ENCODE results near the gene ZNF850.
"Not testable (repeated sequence)": the region's sequence is repeated elsewhere in the genome, so short reads cannot be mapped to it uniquely, and the experiment has no call there.

Gene ZNF850

DNA sequence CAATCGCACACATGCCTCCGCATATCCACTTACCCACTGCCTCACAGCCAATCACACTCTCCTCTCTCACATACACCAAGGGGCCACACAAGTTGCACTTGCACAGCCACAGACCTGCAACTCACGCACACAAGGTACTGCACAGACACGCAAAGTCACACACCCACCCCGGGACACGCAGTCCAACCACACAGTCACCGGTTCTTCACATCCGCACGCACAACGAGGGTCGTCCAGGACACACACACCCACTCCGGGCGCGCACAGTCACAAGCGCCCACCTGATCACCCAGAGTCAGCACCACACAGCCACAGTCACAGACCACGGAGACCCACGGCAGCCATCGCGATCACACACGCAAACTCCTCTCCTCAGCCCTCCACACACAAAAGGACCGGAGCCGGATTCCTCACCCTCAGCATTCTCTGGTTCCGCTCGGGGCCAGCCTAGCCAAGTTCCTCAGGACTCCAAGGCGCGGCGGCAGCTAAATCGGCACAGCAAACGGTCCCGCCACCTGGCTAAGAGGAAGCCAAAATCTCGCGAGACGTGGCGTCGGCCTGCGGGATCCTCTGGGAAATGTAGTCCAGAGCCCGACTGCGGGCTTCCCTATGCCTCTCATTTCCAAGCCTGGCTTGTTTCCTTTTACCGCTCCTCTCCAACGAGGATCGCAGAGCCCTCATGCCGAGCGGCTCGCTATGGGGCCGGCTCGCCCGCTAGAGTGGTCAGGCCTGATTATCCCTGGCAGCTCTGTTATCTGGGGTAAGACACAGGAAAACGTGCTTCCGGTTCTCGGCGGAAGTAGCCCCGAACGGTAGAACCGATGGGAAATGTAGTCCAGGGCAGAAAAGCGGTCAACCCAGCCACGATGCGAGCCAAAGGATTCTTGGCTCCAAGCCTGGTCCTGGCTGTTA, at the start of gene ZNF850:
Gene ZNF850, minus strand, starts transcription at position 497 of the 912 bp plus-strand sequence. CDS start 10,201 bp downstream, outside the sequence.
- Histone ChIP-seq H3K27me3 (ENCODE audit: insufficient read depth, low read length) (no peaks in the 10 kb centered on the region), H3K9me3 (ENCODE audit: low read length) (peaks cover 23% of the 10 kb centered on the region), H2AFZ (ENCODE audit: low read depth, low read length) (peak within 1 kb of the TSS; percentile 53), H3K4me1 (ENCODE audit: insufficient read depth, low read length) (no peaks in the 10 kb centered on the region), H3K36me3 (ENCODE audit: insufficient read depth, low read length) (no peaks in the 10 kb centered on the region), H3K4me3 (ENCODE audit: low read length) (peak within 1 kb of the TSS; percentile 79)

GRCh38 chr19:36821758-36822157, 49.2 kb upstream of the ZNF850 start:
- Histone ChIP-seq H3K9me3 (ENCODE audit: low read length) (peaks cover 76% of the 10 kb centered on the region), H3K4me3 (ENCODE audit: low read length) (no peak overlapping the region), H3K27me3 (ENCODE audit: insufficient read depth, low read length) (no peaks in the 10 kb centered on the region), H2AFZ (ENCODE audit: low read depth, low read length) (no peak overlapping the region), H3K36me3 (ENCODE audit: insufficient read depth, low read length) (peaks cover 72% of the 10 kb centered on the region), H3K4me1 (ENCODE audit: insufficient read depth, low read length) (no peaks in the 10 kb centered on the region)

DNA sequence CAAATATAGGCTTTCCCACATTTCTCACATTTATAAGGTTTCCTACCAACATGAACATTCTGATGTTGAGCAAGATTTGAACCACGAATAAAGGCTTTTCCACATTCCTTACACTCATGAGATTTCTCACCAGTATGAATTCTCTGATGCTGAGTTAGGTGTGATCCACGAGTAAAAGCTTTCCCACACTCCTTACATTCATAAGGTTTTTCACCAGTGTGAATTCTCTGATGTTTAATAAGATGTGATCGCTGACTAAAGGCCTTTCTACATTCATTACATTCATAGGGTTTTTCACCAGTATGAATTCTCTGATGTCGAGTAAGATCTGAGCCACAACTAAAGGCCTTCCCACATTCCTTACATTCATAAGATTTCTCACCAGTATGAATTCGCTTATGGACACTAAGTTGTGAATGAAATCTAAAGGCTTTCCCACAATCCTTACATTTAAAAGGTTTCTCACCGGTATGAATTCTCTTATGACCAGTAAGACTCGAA, 46.6 kb upstream of the ZNF850 start:
- Histone ChIP-seq H3K4me1 (ENCODE audit: insufficient read depth, low read length) (no peaks in the 10 kb centered on the region), H3K9me3 (ENCODE audit: low read length) (peaks cover 70% of the 10 kb centered on the region), H3K27me3 (ENCODE audit: insufficient read depth, low read length) (no peaks in the 10 kb centered on the region), H2AFZ (ENCODE audit: low read depth, low read length) (no peak overlapping the region), H3K4me3 (ENCODE audit: low read length) (no peak overlapping the region), H3K36me3 (ENCODE audit: insufficient read depth, low read length) (peaks cover 54% of the 10 kb centered on the region)

DNA sequence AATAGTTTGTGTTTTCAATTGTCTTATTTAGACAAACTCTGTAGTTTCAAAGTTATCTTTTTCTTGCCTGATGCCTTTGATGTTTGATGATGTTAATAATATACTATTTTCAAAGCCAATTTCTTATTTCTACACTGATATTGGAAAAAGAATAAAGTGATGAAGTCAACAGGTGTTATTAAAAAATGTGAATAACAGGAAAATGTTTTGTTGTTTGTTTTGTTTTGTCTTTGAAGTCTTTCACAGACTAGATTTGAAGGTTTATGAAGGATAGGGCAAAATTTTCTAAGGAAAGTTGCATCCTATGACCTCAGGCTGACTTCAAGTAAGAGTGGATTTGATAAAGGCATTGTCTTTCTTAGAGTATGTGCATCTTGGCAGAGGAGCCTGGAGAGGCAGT, 34.4 kb upstream of the ZNF850 start:
- Histone ChIP-seq H3K4me3 (ENCODE audit: low read length) (no peak overlapping the region), H3K4me1 (ENCODE audit: insufficient read depth, low read length) (no peaks in the 10 kb centered on the region), H3K27me3 (ENCODE audit: insufficient read depth, low read length) (no peaks in the 10 kb centered on the region), H3K9me3 (ENCODE audit: low read length) (peaks cover 2% of the 10 kb centered on the region), H2AFZ (ENCODE audit: low read depth, low read length) (no peak overlapping the region), H3K36me3 (ENCODE audit: insufficient read depth, low read length) (no peaks in the 10 kb centered on the region)

DNA sequence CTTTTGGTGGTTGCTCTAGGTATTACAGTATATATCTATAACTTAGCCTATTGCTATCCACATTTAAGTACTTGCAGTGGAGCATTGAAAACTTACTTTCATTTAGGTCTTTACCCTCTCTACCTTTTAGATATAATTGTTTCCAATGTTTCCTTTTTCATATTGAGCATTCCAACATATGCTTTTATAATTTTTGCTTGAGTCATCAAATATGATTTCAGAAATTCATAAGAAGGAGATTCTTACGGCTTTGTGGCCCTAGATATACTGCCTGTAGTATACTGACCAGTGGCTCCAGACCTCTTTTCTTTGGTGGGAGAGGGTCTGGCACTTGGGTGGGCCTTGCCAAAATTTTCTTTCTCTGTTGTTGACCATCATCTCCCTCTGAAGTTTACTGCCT, 32.8 kb upstream of the ZNF850 start:
- H3K4me3 ChIP-seq (ENCODE audit: low read length) = no peak overlapping the region
- H3K9me3 ChIP-seq (ENCODE audit: low read length) = no peaks in the 10 kb centered on the region
- no peaks in the 10 kb centered on the region for H3K36me3 ChIP-seq (ENCODE audit: insufficient read depth, low read length)
- no peaks in the 10 kb centered on the region for H3K4me1 ChIP-seq (ENCODE audit: insufficient read depth, low read length)
- no peak overlapping the region for H2AFZ ChIP-seq (ENCODE audit: low read depth, low read length)
- H3K27me3 ChIP-seq (ENCODE audit: insufficient read depth, low read length) = no peaks in the 10 kb centered on the region

GRCh38 chr19:36797786-36798108, 25.1 kb upstream of the ZNF850 start:
- H3K9me3 ChIP-seq (ENCODE audit: low read length) = peaks cover 9% of the 10 kb centered on the region
- H3K36me3 ChIP-seq (ENCODE audit: insufficient read depth, low read length) = no peaks in the 10 kb centered on the region
- no peaks in the 10 kb centered on the region for H3K27me3 ChIP-seq (ENCODE audit: insufficient read depth, low read length)
- no peak overlapping the region for H3K4me3 ChIP-seq (ENCODE audit: low read length)
- H3K4me1 ChIP-seq (ENCODE audit: insufficient read depth, low read length) = no peaks in the 10 kb centered on the region
- no peak overlapping the region for H2AFZ ChIP-seq (ENCODE audit: low read depth, low read length)

GRCh38 chr19:36796714-36796992, 24.0 kb upstream of the ZNF850 start:
- H2AFZ ChIP-seq (ENCODE audit: low read depth, low read length) = no peak overlapping the region
- H3K4me1 ChIP-seq (ENCODE audit: insufficient read depth, low read length) = no peaks in the 10 kb centered on the region
- H3K4me3 ChIP-seq (ENCODE audit: low read length) = no peak overlapping the region
- no peaks in the 10 kb centered on the region for H3K36me3 ChIP-seq (ENCODE audit: insufficient read depth, low read length)
- H3K27me3 ChIP-seq (ENCODE audit: insufficient read depth, low read length) = no peaks in the 10 kb centered on the region
- peaks cover 11% of the 10 kb centered on the region for H3K9me3 ChIP-seq (ENCODE audit: low read length)

DNA sequence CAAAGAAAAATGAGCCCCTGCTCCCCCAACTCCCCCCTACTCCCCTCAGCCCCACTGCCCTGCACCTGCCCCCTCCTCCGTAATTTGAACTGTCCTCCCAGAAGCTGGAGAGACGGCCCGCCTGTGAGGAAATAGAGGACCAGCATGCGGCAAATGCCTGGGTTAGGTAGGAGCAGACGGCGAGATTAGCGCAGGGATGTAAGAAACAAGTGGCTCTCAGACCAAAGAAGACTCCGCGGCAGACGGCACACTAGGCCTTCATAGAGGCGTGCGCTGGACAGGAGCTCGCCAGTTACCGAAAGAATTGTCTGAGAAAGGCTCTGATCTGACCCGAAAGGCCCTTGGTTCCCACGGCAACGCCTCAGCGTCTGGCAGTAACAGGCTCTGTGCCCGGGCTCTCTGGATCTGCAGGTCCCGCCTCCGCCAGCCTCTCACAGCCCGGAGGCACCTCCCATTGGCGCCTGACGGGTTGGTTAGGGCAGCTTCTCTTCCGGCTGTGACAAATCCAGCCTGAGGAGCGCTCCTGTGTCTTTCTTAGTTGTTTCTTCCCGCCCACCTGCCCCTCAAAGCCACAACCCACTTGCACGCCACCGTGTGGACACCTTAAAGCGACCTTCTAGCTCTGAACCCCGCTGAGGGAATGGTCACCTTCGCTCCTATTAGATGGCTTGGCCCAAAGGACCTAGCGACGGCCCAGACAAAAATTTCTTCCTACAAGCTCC, 19.0 kb upstream of the ZNF850 start:
- not testable (repeated sequence) for H3K27me3 ChIP-seq (ENCODE audit: insufficient read depth, low read length); H3K4me3 ChIP-seq (ENCODE audit: low read length); H3K9me3 ChIP-seq (ENCODE audit: low read length); H3K36me3 ChIP-seq (ENCODE audit: insufficient read depth, low read length); H2AFZ ChIP-seq (ENCODE audit: low read depth, low read length); H3K4me1 ChIP-seq (ENCODE audit: insufficient read depth, low read length)

DNA sequence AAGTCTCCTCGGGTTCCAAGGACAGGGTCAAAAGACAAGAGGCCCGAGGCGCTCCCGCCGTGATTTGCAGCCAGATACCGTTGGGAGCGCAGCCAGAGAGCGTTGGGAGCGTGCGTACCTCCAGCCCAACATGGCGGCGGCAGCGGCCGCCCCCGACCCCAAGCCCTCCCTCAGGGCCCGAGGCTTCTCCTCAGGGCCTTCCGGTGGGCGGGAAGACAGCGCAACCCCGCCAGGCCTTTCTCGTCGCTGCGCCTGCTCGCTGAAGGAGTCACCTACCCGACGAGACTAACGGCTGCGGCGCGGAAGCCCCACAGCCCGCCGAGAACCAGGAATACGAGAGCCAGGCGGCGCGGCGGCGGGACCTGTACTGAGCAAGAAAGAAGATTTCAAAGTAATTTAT, 3.2 kb upstream of the ZNF850 start:
- peaks cover 13% of the 10 kb centered on the region for H3K9me3 ChIP-seq (ENCODE audit: low read length)
- no peak overlapping the region for H3K4me3 ChIP-seq (ENCODE audit: low read length)

DNA sequence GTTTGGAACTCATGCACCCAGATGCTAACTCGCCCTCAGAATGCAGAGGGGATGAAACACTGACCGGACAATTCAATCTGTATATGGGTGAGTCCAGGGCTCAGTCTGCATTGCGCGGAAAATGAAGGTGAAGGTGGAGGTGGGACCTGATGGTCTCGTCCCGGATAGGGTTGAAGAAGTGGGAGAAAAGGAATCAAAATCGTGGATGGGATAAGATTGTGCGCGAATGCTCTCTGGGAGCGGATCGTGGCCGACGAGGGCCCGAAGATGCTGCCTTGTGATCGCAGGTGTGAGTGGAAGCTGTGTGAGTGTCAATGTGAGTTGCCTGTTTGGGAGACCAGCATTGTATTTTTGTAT, 594 bp upstream of the ZNF850 start:
- H3K36me3 ChIP-seq (ENCODE audit: insufficient read depth, low read length) = no peaks in the 10 kb centered on the region
- H3K4me1 ChIP-seq (ENCODE audit: insufficient read depth, low read length) = no peaks in the 10 kb centered on the region
- peak overlapping the region; percentile 79 for H3K4me3 ChIP-seq (ENCODE audit: low read length)
- peaks cover 21% of the 10 kb centered on the region for H3K9me3 ChIP-seq (ENCODE audit: low read length)
- peak overlapping the region; percentile 53 for H2AFZ ChIP-seq (ENCODE audit: low read depth, low read length)
- H3K27me3 ChIP-seq (ENCODE audit: insufficient read depth, low read length) = no peaks in the 10 kb centered on the region

More for the DNA sequence above, 3.2 kb upstream of the ZNF850 start:
- peaks cover 2% of the 10 kb centered on the region for H3K36me3 ChIP-seq (ENCODE audit: insufficient read depth, low read length)
- no peaks in the 10 kb centered on the region for H3K27me3 ChIP-seq (ENCODE audit: insufficient read depth, low read length)
- H2AFZ ChIP-seq (ENCODE audit: low read depth, low read length) = no peak overlapping the region
- H3K4me1 ChIP-seq (ENCODE audit: insufficient read depth, low read length) = no peaks in the 10 kb centered on the region

GRCh38 chr19:36771261-36772231, 1.1 kb downstream of the ZNF850 start:
- H2AFZ ChIP-seq (ENCODE audit: low read depth, low read length) = peak overlapping the region; percentile 53
- no peaks in the 10 kb centered on the region for H3K27me3 ChIP-seq (ENCODE audit: insufficient read depth, low read length)
- no peaks in the 10 kb centered on the region for H3K4me1 ChIP-seq (ENCODE audit: insufficient read depth, low read length)
- H3K36me3 ChIP-seq (ENCODE audit: insufficient read depth, low read length) = no peaks in the 10 kb centered on the region
- peaks cover 27% of the 10 kb centered on the region for H3K9me3 ChIP-seq (ENCODE audit: low read length)
- H3K4me3 ChIP-seq (ENCODE audit: low read length) = peak overlapping the region; percentile 79

DNA sequence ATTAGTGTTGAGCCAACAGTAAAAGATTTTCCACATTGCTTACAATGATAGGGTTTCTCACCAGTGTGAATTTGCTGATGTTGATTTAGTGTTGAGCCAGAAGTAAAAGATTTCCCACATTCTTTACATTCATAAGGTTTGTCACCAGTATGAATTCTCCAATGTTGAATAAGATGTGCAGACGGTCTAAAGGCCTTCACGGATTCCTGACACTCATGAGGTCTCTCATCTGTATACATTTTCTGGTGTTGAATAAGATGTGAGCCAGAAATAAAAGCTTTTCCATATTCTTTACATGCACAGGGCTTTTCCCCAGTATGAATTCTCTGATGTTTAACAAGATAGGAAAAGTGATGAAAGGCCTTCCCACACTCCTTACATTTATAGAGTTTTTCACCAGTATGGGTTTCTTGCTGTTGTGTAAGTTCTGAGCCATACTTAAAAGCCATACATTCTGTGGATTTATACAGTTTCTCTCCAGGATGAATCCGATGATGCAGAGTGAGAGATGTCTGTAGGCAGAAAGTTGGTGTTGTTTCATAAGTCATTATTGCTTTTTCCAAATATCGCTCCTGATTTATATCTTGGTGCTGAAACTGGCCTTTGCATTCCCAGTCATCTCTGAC, 22.4 kb downstream of the ZNF850 start:
- no peak overlapping the region for H3K4me3 ChIP-seq (ENCODE audit: low read length)
- no peak overlapping the region for H2AFZ ChIP-seq (ENCODE audit: low read depth, low read length)
- H3K4me1 ChIP-seq (ENCODE audit: insufficient read depth, low read length) = no peaks in the 10 kb centered on the region
- H3K36me3 ChIP-seq (ENCODE audit: insufficient read depth, low read length) = peaks cover 88% of the 10 kb centered on the region
- H3K27me3 ChIP-seq (ENCODE audit: insufficient read depth, low read length) = no peaks in the 10 kb centered on the region
- H3K9me3 ChIP-seq (ENCODE audit: low read length) = peaks cover 84% of the 10 kb centered on the region
